WERI-Rb-1 (cell line): Measurements from ENCODE around the gene SLC35G3.
"Not testable (repeated sequence)": the region's sequence is repeated elsewhere in the genome, so short reads cannot be mapped to it uniquely, and the experiment has no call there.

Experiments used
- DNase-seq: peaks from one replicate; pipeline ENCODE4 v3.0.0-alpha.2; 2020
- H3K27ac ChIP-seq: fragments of 250-450 bp; sonication (Bioruptor Pico); 2 replicates; pipeline ENCODE4 v1.5.1; 2020; ENCODE audit warnings: mild to moderate bottlenecking, moderate library complexity
- H3K27me3 ChIP-seq: fragments of 250-450 bp; sonication (Bioruptor Pico); 2 replicates; pipeline ENCODE4 v1.5.1; 2021; ENCODE audit warnings: mild to moderate bottlenecking, low read depth, moderate library complexity; ENCODE audit not compliant: insufficient read depth, severe bottlenecking
- H3K36me3 ChIP-seq: fragments of 250-450 bp; sonication (Bioruptor Pico); 2 replicates; pipeline ENCODE4 v1.5.1; 2020; ENCODE audit warnings: mild to moderate bottlenecking, moderate library complexity
- H3K4me3 ChIP-seq: 2 replicates; pipeline ENCODE4 v1.5.1; 2011; ENCODE audit warnings: low read depth, mild to moderate bottlenecking, control low read depth, low read length
- H3K9me3 ChIP-seq: fragments of 250-450 bp; sonication (Bioruptor Pico); 2 replicates; pipeline ENCODE4 v1.5.1; 2021; ENCODE audit warnings: mild to moderate bottlenecking, moderate library complexity; ENCODE audit not compliant: severe bottlenecking
- TF ChIP-seq, protein P1 (sequence below): IDR thresholded peaks from 2 replicates; pipeline ENCODE4 v1.5.1; 2011; ENCODE audit warnings: low read depth, mild to moderate bottlenecking, control low read depth, inconsistent platforms, low read length

Gene SLC35G3

DNA sequence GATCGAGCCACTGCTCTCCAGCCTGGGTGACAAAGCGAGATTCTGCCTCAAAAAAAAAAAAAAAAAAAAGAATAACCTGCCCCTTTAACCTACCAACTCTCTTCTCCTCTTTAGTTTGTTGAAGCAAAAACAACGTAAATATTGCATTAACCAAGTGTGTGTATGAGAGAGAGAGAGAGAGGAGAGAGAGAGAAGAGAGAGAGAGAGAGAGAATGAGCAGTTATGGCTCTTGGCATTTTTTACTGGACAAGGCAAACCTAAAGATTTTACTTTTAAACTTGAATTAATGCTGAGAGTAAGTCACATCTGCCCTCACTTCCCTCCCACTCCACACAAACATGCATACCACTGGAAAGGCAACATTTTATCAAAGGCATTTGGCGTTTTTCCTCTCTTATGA lies 45.6 kb upstream of the SLC35G3 start:
- Histone ChIP-seq H3K4me3 (no peak overlapping the region), H3K36me3 (no peaks in the 10 kb centered on the region), H3K27ac (no peak overlapping the region), H3K9me3 (peaks cover 5% of the 10 kb centered on the region), H3K27me3 (peaks cover 79% of the 10 kb centered on the region)
- no peak for DNase-seq
- TF ChIP-seq, protein P1, sequence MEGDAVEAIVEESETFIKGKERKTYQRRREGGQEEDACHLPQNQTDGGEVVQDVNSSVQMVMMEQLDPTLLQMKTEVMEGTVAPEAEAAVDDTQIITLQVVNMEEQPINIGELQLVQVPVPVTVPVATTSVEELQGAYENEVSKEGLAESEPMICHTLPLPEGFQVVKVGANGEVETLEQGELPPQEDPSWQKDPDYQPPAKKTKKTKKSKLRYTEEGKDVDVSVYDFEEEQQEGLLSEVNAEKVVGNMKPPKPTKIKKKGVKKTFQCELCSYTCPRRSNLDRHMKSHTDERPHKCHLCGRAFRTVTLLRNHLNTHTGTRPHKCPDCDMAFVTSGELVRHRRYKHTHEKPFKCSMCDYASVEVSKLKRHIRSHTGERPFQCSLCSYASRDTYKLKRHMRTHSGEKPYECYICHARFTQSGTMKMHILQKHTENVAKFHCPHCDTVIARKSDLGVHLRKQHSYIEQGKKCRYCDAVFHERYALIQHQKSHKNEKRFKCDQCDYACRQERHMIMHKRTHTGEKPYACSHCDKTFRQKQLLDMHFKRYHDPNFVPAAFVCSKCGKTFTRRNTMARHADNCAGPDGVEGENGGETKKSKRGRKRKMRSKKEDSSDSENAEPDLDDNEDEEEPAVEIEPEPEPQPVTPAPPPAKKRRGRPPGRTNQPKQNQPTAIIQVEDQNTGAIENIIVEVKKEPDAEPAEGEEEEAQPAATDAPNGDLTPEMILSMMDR, result no peak

DNA sequence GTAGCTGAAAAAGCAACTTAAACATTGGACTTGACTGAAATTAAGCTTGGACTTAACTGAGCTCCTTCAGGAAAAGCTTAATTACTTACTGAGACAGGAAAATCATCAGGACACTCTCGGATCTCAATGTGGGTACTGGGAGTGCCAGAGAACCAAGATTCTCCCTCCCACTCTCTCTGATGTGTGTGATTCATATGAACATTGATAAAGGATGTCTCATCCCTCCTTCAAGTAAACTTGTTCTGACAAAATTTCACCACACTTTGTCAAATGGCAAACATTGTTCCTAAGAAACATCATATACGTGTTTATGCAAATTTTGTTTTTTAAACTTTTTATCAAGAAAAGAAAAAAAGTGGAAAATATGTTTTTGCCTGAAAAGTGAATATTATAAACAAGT lies 44.6 kb upstream of the SLC35G3 start:
- no peak overlapping the region for H3K4me3 ChIP-seq
- peaks cover 69% of the 10 kb centered on the region for H3K27me3 ChIP-seq
- DNase-seq, result no peak
- H3K27ac ChIP-seq, result no peak overlapping the region
- H3K36me3 ChIP-seq, result no peaks in the 10 kb centered on the region
- peaks cover 5% of the 10 kb centered on the region for H3K9me3 ChIP-seq
- TF ChIP-seq, protein P1, result no peak

DNA sequence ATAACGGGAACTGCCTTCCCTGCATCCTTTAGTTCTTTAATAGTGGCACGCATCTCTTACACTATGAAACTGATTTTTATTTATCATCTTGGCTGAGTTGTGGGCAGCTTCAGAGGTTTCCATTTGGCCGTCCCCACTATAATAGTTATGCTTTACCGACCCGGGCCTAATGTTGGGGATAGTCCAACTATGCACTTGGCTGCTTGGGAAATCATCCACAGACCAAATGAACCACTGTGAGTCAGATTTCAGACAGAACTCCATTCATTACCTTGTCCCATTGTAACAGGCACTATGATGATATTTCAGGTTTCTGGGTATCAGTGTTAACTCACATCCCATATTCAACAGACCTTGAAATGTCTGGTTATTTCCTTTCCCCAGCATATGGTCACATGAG lies 42.6 kb upstream of the SLC35G3 start:
- no peak overlapping the region for H3K27ac ChIP-seq
- no peak overlapping the region for H3K4me3 ChIP-seq
- H3K9me3 ChIP-seq, result peaks cover 3% of the 10 kb centered on the region
- TF ChIP-seq, protein P1, result no peak
- DNase-seq, result no peak
- H3K36me3 ChIP-seq, result no peaks in the 10 kb centered on the region
- peaks cover 59% of the 10 kb centered on the region for H3K27me3 ChIP-seq

DNA sequence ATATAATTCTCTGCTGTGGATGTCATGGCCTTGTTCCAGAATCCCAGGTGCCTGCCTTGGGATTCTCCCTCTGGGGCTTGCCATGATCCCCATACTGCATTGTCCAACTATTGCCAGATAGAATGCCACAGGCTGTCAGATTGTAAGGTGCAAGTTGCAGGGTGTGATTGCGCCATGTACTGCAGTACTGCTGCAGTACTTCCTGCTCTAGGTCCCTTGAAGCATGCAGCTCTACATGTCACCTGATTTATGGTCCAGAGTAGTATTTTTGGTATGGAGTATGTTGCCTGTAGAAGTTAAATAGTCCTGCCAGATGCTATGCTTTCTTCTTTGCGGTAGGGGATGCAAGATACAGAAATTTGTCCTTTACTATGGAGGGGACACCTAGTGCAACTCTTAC lies 41.7 kb upstream of the SLC35G3 start:
- DNase-seq, result no peak
- no peak overlapping the region for H3K27ac ChIP-seq

DNA sequence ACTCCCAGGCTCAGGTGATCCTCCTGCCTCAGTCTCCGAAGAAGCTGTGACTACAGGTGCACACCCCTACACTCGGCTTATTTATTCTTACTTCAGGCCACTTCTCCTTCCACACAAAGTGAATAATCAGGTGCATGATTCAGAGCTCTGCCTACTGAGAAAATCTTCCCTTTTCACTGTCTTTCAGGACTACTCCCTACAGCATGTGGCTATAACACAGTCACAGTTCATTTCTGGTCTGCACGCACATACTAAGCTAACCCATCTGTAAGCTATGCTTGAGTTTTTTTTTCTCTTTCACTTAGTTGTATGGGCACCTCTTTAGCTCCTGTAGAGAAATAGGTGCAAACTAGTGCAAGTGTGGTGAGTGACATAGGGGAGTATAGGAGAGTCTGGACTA lies 41.1 kb upstream of the SLC35G3 start:
- Histone ChIP-seq H3K27me3 (peaks cover 50% of the 10 kb centered on the region), H3K27ac (no peak overlapping the region), H3K36me3 (no peaks in the 10 kb centered on the region), H3K9me3 (no peaks in the 10 kb centered on the region), H3K4me3 (no peak overlapping the region)
- DNase-seq, result no peak
- TF ChIP-seq, protein P1, result no peak

More for the DNA sequence above, 41.7 kb upstream of the SLC35G3 start:
- Histone ChIP-seq H3K4me3 (no peak overlapping the region), H3K9me3 (no peaks in the 10 kb centered on the region), H3K36me3 (no peaks in the 10 kb centered on the region), H3K27me3 (peaks cover 54% of the 10 kb centered on the region)
- TF ChIP-seq, protein P1, result no peak

DNA sequence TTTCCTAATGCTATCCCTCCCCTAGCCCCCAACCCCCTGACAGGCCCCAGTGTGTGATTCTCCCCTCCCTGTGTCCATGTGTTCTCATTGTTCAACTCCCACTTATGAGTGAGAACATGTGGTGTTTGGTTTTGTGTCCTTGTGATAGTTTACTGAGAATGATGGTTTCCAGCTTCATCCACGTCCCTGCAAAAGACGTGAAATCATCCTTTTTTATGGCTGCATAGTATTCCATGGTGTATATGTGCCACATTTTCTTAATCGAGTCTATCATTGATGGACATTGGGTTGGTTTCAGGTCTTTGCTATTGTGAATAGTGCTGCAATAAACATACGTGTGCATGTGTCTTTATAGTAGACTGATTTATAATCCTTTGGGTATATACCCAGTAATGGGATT lies 40.1 kb upstream of the SLC35G3 start:
- H3K9me3 ChIP-seq, H3K27ac ChIP-seq, H3K36me3 ChIP-seq, H3K4me3 ChIP-seq, DNase-seq: not testable (repeated sequence)
- H3K27me3 ChIP-seq, result peaks cover 54% of the 10 kb centered on the region
